Omental fat pad (tissue), 4 donors: ENCODE data around the gene LMAN2L. TPM values are rescaled to one million over a fixed set of nuclear protein-coding genes. Genes with fewer than 3 reads are reported as not detected.

ENCODE experiments used
- ATAC-seq: fragments of 150-250 bp; one replicate; pipeline ENCODE4 v1.9.1; 2016; ENCODE audit warnings: mild to moderate bottlenecking, moderate library complexity; ENCODE audit not compliant: low FRiP score
- DNase-seq: peaks from one replicate; pipeline ENCODE4 v3.0.0-alpha.2; 2019; ENCODE audit warnings: low spot score
- CTCF ChIP-seq, 3 donors: fragments of 450-650 bp; IDR thresholded peaks; one replicate each; pipeline ENCODE4 v1.5.1; 2016 to 2017; ENCODE audit warnings: antibody characterized with exemption in 3 of 3, mild to moderate bottlenecking in 3 of 3, moderate library complexity in 2 of 3
- total RNA-seq, 4 donors: library from RNA; depleted of rRNA; stranded (reverse); fragments of >200 nt; gene quantifications; one replicate each; pipeline ENCODE4 v1.1.0, GENCODE V29; 2016

The LMAN2L gene, protein sequence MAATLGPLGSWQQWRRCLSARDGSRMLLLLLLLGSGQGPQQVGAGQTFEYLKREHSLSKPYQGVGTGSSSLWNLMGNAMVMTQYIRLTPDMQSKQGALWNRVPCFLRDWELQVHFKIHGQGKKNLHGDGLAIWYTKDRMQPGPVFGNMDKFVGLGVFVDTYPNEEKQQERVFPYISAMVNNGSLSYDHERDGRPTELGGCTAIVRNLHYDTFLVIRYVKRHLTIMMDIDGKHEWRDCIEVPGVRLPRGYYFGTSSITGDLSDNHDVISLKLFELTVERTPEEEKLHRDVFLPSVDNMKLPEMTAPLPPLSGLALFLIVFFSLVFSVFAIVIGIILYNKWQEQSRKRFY
- 10 to 100 TPM in 3 of 4 donors, 1 to 10 TPM in 1; 9.1 to 16.8 (median 11.5) TPM for total RNA-seq

GRCh38 chr2:96739633-96740428 lies at the start of gene LMAN2L:
LMAN2L (minus strand) TSS chr2:96740064; CDS start chr2:96740040, 24 bp downstream.
- TF ChIP-seq CTCF (IDR thresholded peaks at IDR 0.05): no peak
- DNase-seq (peak; percentile 96), ATAC-seq (peak; percentile 99)

GRCh38 chr2:96789245-96789617 lies 49.4 kb upstream of the LMAN2L start:
- ATAC-seq: no peak
- DNase-seq: no peak
- no peak for TF ChIP-seq CTCF (IDR thresholded peaks at IDR 0.05)

DNA sequence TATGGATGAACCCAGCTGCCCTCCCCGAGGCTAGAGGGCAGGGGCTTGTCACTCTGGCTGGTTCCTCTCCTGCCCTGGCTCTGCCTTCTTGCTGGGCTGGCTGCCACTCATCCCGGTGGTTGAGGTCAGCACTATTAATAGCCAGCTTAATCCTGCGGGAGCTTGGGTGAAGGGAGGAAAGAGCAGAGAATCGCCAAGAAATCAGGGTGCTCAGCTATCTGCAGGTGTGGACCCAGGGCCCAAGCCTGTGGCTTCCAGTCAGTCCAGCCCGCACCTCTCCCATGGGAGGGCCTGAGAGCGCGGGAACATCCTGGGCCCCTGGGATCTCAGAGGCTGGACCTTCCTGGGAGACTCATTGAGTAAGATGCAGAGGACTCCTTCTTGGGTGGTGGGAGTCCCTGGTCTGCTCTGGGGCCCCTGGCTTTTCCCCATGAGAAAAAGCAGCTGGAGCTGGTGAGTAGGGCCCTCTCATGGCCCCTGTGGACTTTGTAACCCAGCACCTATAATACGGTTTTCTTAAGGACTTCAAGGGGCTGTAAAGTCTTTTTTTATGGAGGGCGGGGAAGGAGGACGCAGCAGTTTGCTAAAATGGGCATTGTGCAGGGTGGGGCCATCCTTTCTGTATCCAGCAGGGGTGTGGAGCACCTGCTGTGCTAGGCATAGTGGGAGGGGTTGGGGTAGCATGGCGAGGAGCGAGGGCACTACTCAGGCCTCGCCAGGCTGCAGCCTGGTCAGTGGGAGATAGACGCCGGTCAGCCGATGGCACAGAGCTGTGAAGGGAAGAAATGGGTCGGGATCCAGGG lies 48.8 kb upstream of the LMAN2L start:
- ATAC-seq: no peak
- DNase-seq: no peak
- TF ChIP-seq CTCF (IDR thresholded peaks at IDR 0.05): no peak

GRCh38 chr2:96787411-96787810 lies 47.5 kb upstream of the LMAN2L start:
- DNase-seq: no peak

DNA sequence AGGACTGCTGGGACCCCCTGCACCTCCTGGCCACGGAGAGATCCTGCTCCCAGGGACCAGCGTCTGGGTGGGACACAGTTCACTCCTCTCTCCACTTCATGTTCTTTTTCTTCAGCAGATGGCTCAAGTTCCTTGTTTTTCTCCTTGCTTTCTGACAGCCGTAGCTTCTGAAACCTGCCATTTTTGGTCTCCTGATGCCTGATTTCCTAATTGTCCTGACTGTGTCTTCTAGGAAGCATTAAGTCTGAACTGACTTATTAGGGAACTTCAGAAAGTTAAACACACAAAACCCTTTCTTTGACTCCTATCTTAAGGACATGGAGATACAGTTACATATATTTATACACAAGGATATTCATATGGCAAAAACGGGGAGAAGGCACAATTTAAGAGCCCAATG lies 43.5 kb upstream of the LMAN2L start:
- ATAC-seq: no peak
- no peak for TF ChIP-seq CTCF (IDR thresholded peaks at IDR 0.05)
- no peak for DNase-seq

More at GRCh38 chr2:96787411-96787810, 47.5 kb upstream of the LMAN2L start:
- no peak for ATAC-seq
- no peak for TF ChIP-seq CTCF (IDR thresholded peaks at IDR 0.05)

- DNase-seq (no peak), ATAC-seq (no peak)
- no peak for TF ChIP-seq CTCF (IDR thresholded peaks at IDR 0.05)
These were observed 35.3 kb upstream of the LMAN2L start for GRCh38 chr2:96775160-96775559.
